Naive thymus-derived CD4-positive, alpha-beta T cell (primary cell): ENCODE data around the gene SGSM1. TPM values are rescaled to one million over a fixed set of nuclear protein-coding genes. Genes with fewer than 3 reads are reported as not detected.
A peak's percentile ranks its signal among the peaks of the same experiment; 100 is the strongest.

Experiments used
- ATAC-seq: fragments of 150-1000 bp; cut with Tn5 transposase; 2 replicates; pipeline ENCODE4 v1.10.0; 2021; ENCODE audit warnings: mild to moderate bottlenecking, moderate library complexity
- CTCF ChIA-PET: fragments of 350-600 bp; sonication (Branson Sonifier 250); formaldehyde crosslinking; loops from one replicate; lab custom pipeline; 2021; ENCODE audit warnings: antibody characterized with exemption; lab: Charles Lee
- POLR2A ChIA-PET: fragments of 350-600 bp; sonication (Branson Sonifier 250); formaldehyde crosslinking; loops from one replicate; lab custom pipeline; 2021; ENCODE audit warnings: antibody characterized with exemption, inconsistent platforms; lab: Charles Lee
- DNase-seq, 9 donors: peaks; one replicate each; pipeline versions ENCODE4 v3.0.0 to v3.0.0-alpha.2; 2020 to 2022; ENCODE audit warnings: mixed read lengths in 1 of 9
- H3K27ac ChIP-seq: one replicate; pipeline ENCODE4 v1.7.0; 2013; ENCODE audit warnings: mild to moderate bottlenecking, low read depth, low read length, moderate library complexity
- H3K27me3 ChIP-seq, 2 donors: one replicate each; pipeline ENCODE4 v1.7.0; 2013; ENCODE audit warnings: low read length in 2 of 2, mild to moderate bottlenecking in 2 of 2, moderate library complexity in 2 of 2; ENCODE audit not compliant: control insufficient read depth in 2 of 2, insufficient read depth in 2 of 2
- H3K36me3 ChIP-seq, 3 experiments: 1 replicate in 2 of 3; 2 replicates in 1 of 3; pipeline ENCODE4 v1.7.0; 2013; ENCODE audit warnings: low read length in 3 of 3, mild to moderate bottlenecking in 3 of 3, moderate library complexity in 1 of 3; ENCODE audit not compliant: insufficient read depth in 3 of 3, control insufficient read depth in 2 of 3
- H3K4me1 ChIP-seq, 2 donors: one replicate each; pipeline ENCODE4 v1.7.0; 2013; ENCODE audit warnings: low read length in 2 of 2, mild to moderate bottlenecking in 2 of 2, moderate library complexity in 1 of 2; ENCODE audit not compliant: control insufficient read depth in 2 of 2, insufficient read depth in 2 of 2
- H3K4me3 ChIP-seq: 2 replicates; pipeline ENCODE4 v1.7.0; 2013; ENCODE audit warnings: mild to moderate bottlenecking, low read length
- H3K9me3 ChIP-seq, 3 experiments: 1 replicate in 2 of 3; 2 replicates in 1 of 3; pipeline ENCODE4 v1.7.0; 2013; ENCODE audit warnings: low read length in 3 of 3; ENCODE audit not compliant: control insufficient read depth in 2 of 3
- H3K27ac Mint-ChIP-seq, 9 donors: one replicate each; pipeline ENCODE4 v1.8.0; 2020 to 2022; ENCODE audit warnings: mixed read lengths in 9 of 9, mild to moderate bottlenecking in 8 of 9, moderate library complexity in 5 of 9, inconsistent platforms in 2 of 9
- H3K27me3 Mint-ChIP-seq, 5 donors: one replicate each; pipeline ENCODE4 v1.8.0; 2021 to 2022; ENCODE audit warnings: mixed read lengths in 5 of 5, mild to moderate bottlenecking in 1 of 5
- H3K36me3 Mint-ChIP-seq, 5 donors: one replicate each; pipeline ENCODE4 v1.8.0; 2020 to 2022; ENCODE audit warnings: mixed read lengths in 5 of 5, mild to moderate bottlenecking in 3 of 5, inconsistent platforms in 1 of 5
- H3K4me1 Mint-ChIP-seq, 7 donors: one replicate each; pipeline ENCODE4 v1.8.0; 2020 to 2022; ENCODE audit warnings: mixed read lengths in 7 of 7, mild to moderate bottlenecking in 3 of 7, inconsistent platforms in 1 of 7
- H3K4me3 Mint-ChIP-seq, 10 donors: one replicate each; pipeline ENCODE4 v1.8.0; 2020 to 2022; ENCODE audit warnings: mild to moderate bottlenecking in 10 of 10, mixed read lengths in 10 of 10, moderate library complexity in 6 of 10, inconsistent platforms in 2 of 10
- H3K9me3 Mint-ChIP-seq, 11 donors: one replicate each; pipeline ENCODE4 v1.8.0; 2020 to 2022; ENCODE audit warnings: mixed read lengths in 11 of 11, mild to moderate bottlenecking in 4 of 11, inconsistent platforms in 1 of 11, moderate library complexity in 1 of 11
- intact Hi-C, 2 donors: fragments of 100-400 bp; cut with micrococcal nuclease; formaldehyde crosslinking; loops; one replicate each; pipeline ENCODE4 v1.15.1; 2023
- polyA plus RNA-seq, 2 donors: library from polyadenylated mRNA; unstranded; fragments of 300-500 nt; fragmentation: Illumina TruSeq; gene quantifications; one replicate each; pipeline ENCODE4 v1.2.3, GENCODE V29; 2021
- total RNA-seq, 6 experiments: library from RNA in 5 of 6; stranded (reverse) in 5 of 6; gene quantifications; 1 replicate in 5 of 6; 2 replicates in 1 of 6; pipeline ENCODE4 v1.2.3 and lab custom pipeline; 2021 to 2026

SGSM1 gene
- total and polyA plus RNA-seq, 7 experiments from 2014 or later = 0.29 to 3.3 (median 2.4) TPM

GRCh38 chr22:24801901-24802465 is 4.0 kb upstream of the SGSM1 start:
- ChIA-PET CTCF (interaction anchor here (0.6 to 1.9 kb wide), 4 partner anchors 9 to 1706 kb away, joined by 3 to 10 read pairs (median 3); no protein-coding TSS in a partner anchor), POLR2A (no interaction called here)
- H3K4me1 ChIP-seq = no peaks in the 10 kb centered on the region
- Mint-ChIP-seq H3K9me3 (peaks cover 0 to 5% (median 0%) of the 10 kb centered on the region in 11 donors), H3K4me3 (peak overlapping the region in 1 of 10 donors; percentile 52), H3K27ac (peak overlapping the region in 2 of 9 donors; percentile 31 to 72), H3K36me3 (no peaks in the 10 kb centered on the region), H3K27me3 (no peaks in the 10 kb centered on the region), H3K4me1 (peaks cover under 1 to 19% (median 6%) of the 10 kb centered on the region in 7 donors)
- DNase-seq (peak in 1 of 9 donors; percentile 27), ATAC-seq (no peak)
- no peak overlapping the region for H3K4me3 ChIP-seq
- H3K27me3 ChIP-seq = no peaks in the 10 kb centered on the region
- no peaks in the 10 kb centered on the region for H3K9me3 ChIP-seq
- intact Hi-C loops = loop anchor here in 1 of 2 donors (1.0 to 5.0 kb wide), 2 partner anchors 33 to 595 kb away; no protein-coding TSS in a partner anchor
- no peak overlapping the region for H3K27ac ChIP-seq
- no peaks in the 10 kb centered on the region for H3K36me3 ChIP-seq

DNA sequence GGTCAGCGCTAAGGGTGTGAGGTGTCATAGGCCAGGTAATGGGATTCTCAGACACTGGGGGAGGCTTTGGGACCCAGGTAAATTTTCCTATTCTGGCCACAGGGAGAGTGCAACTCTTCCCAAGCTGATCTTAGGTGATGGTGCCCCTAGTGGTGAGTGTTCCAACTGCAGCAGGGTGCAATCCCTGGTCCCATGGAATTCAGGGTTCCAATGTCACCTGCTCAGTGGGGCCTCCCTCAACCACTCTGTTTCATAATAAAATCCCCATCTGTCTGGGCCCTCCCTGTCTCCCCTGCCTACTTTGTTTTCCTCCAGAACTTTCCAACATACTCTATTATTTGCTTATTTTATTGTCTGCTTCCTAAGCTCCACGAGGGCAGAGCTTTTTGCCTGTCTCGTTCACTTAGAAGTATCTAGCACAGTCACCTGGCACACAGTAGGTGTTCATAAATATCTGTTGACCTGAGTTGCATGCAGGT is 2.9 kb upstream of the SGSM1 start:
- Histone ChIP-seq H3K4me1 (no peaks in the 10 kb centered on the region), H3K27me3 (no peaks in the 10 kb centered on the region), H3K27ac (no peak overlapping the region), H3K9me3 (no peaks in the 10 kb centered on the region), H3K4me3 (no peak overlapping the region), H3K36me3 (no peaks in the 10 kb centered on the region)
- Mint-ChIP-seq H3K27ac (no peak overlapping the region), H3K27me3 (peaks cover 0 to 8% (median 0%) of the 10 kb centered on the region in 5 donors), H3K36me3 (no peaks in the 10 kb centered on the region), H3K4me1 (peaks cover 6 to 24% (median 7%) of the 10 kb centered on the region in 7 donors), H3K4me3 (no peak overlapping the region), H3K9me3 (peaks cover 0 to 8% (median 0%) of the 10 kb centered on the region in 11 donors)
- peak; percentile 53 for ATAC-seq
- peak in 8 of 9 donors; percentile 16 to 60 (median 30) for DNase-seq
- ChIA-PET CTCF (interaction anchor here (0.6 to 1.9 kb wide), 6 partner anchors 9 to 54 kb away, joined by 3 to 10 read pairs (median 5); no protein-coding TSS in a partner anchor), POLR2A (no interaction called here)
- intact Hi-C loops = loop anchor here (1.0 to 5.0 kb wide), 2 partner anchors 47 to 594 kb away; no protein-coding TSS in a partner anchor

DNA sequence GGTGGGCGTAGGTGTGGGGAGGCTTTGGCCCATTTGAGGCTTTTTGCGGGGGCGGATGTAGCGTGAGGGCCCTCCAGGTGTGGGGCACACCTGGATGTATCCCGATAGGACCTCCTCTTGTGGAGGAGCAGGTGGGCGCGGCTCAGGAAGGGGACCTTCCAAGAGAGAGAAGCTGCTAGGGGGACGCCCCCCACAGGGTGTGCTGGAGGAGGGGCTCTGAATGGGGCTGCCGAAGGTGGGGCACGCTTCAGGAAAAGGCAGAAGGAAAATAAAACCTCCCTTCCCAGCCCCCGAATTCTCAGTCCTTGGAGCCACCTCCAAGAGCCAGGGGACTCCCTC is 621 bp downstream of the SGSM1 start:
- intact Hi-C loops = loop anchor here (1.0 kb wide), 2 partner anchors 251 to 262 kb away; partner anchors contain the start of genes GUCD1 (in 1 of the 2) and SNRPD3 (in 1 of the 2)
- peaks cover 0 to 10% (median 0%) of the 10 kb centered on the region in 11 donors for H3K9me3 Mint-ChIP-seq
- peaks cover 5 to 24% (median 7%) of the 10 kb centered on the region in 7 donors for H3K4me1 Mint-ChIP-seq
- H3K27me3 Mint-ChIP-seq = peaks cover 0 to 12% (median 0%) of the 10 kb centered on the region in 5 donors
- Histone ChIP-seq H3K36me3 (no peaks in the 10 kb centered on the region), H3K4me1 (no peaks in the 10 kb centered on the region), H3K4me3 (peak overlapping the region; percentile 65), H3K27me3 (no peaks in the 10 kb centered on the region), H3K27ac (peak overlapping the region; percentile 57), H3K9me3 (no peaks in the 10 kb centered on the region)
- no peak for DNase-seq
- POLR2A ChIA-PET = no interaction called here
- CTCF ChIA-PET = interaction anchor here (1.3 kb wide), 1 partner anchor 49 kb away, joined by 3 read pairs; no protein-coding TSS in a partner anchor
- H3K36me3 Mint-ChIP-seq = peaks cover 0 to 3% (median 0%) of the 10 kb centered on the region in 5 donors
- no peak for ATAC-seq
- peak overlapping the region; percentile 37 to 82 (median 68) for H3K4me3 Mint-ChIP-seq
- H3K27ac Mint-ChIP-seq = peak overlapping the region in 5 of 9 donors; percentile 13 to 62 (median 48)

GRCh38 chr22:24807284-24807950 is 1.4 kb downstream of the SGSM1 start:
- intact Hi-C loops = no loop called here
- CTCF ChIA-PET = no interaction called here
- H3K27ac Mint-ChIP-seq = peak overlapping the region in 8 of 9 donors; percentile 6 to 69 (median 33)

DNA sequence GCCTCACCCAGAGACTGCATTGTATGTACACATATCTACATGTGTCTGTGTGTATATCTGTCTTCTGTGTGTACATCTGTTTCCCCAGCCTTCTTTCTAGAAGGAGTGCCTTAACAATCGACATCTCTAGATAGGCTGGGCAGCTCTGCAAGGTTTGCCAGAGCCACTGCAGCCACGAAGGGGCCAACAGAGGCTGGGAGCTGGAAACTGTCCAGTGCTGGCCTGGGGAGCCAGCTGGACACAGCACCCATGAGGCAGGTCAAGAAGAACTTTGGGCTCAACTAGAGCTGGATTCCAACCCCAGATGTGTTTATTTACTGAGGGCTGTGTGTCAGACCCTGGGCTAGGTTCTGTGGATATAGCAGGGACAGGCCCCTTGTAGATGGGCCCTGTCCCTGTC is 3.3 kb downstream of the SGSM1 start:
- H3K27me3 ChIP-seq = no peaks in the 10 kb centered on the region
- Mint-ChIP-seq H3K9me3 (peaks cover 0 to 10% (median 0%) of the 10 kb centered on the region in 11 donors), H3K36me3 (peaks cover 0 to 5% (median 4%) of the 10 kb centered on the region in 5 donors), H3K4me1 (peaks cover 5 to 19% (median 8%) of the 10 kb centered on the region in 7 donors), H3K27ac (peak overlapping the region in 5 of 9 donors; percentile 6 to 77 (median 43)), H3K27me3 (peaks cover 0 to 12% (median 0%) of the 10 kb centered on the region in 5 donors), H3K4me3 (peak overlapping the region in 1 of 10 donors; percentile 13)
- no peak overlapping the region for H3K4me3 ChIP-seq
- H3K9me3 ChIP-seq = no peaks in the 10 kb centered on the region
- ChIA-PET POLR2A (no interaction called here), CTCF (no interaction called here)
- intact Hi-C loops = no loop called here
- H3K27ac ChIP-seq = no peak overlapping the region
- no peaks in the 10 kb centered on the region for H3K4me1 ChIP-seq
- DNase-seq = no peak
- no peak for ATAC-seq
- H3K36me3 ChIP-seq = no peaks in the 10 kb centered on the region

More at GRCh38 chr22:24807284-24807950, 1.4 kb downstream of the SGSM1 start:
- no peaks in the 10 kb centered on the region for H3K9me3 ChIP-seq
- H3K4me3 ChIP-seq = no peak overlapping the region
- H3K27me3 ChIP-seq = no peaks in the 10 kb centered on the region
- Mint-ChIP-seq H3K4me1 (peaks cover 0 to 17% (median 7%) of the 10 kb centered on the region in 7 donors), H3K4me3 (peak overlapping the region; percentile 3 to 82 (median 40)), H3K9me3 (peaks cover 0 to 10% (median 0%) of the 10 kb centered on the region in 11 donors), H3K36me3 (peaks cover 0 to 3% (median 0%) of the 10 kb centered on the region in 5 donors), H3K27me3 (peaks cover 0 to 12% (median 0%) of the 10 kb centered on the region in 5 donors)
- no peak overlapping the region for H3K27ac ChIP-seq
- POLR2A ChIA-PET = interaction anchor here (0.9 kb wide), 1 partner anchor 254 kb away, joined by 3 read pairs; no protein-coding TSS in a partner anchor
- DNase-seq (peak in 3 of 9 donors; percentile 2 to 9 (median 3)), ATAC-seq (no peak)
- H3K4me1 ChIP-seq = no peaks in the 10 kb centered on the region
- no peaks in the 10 kb centered on the region for H3K36me3 ChIP-seq

DNA sequence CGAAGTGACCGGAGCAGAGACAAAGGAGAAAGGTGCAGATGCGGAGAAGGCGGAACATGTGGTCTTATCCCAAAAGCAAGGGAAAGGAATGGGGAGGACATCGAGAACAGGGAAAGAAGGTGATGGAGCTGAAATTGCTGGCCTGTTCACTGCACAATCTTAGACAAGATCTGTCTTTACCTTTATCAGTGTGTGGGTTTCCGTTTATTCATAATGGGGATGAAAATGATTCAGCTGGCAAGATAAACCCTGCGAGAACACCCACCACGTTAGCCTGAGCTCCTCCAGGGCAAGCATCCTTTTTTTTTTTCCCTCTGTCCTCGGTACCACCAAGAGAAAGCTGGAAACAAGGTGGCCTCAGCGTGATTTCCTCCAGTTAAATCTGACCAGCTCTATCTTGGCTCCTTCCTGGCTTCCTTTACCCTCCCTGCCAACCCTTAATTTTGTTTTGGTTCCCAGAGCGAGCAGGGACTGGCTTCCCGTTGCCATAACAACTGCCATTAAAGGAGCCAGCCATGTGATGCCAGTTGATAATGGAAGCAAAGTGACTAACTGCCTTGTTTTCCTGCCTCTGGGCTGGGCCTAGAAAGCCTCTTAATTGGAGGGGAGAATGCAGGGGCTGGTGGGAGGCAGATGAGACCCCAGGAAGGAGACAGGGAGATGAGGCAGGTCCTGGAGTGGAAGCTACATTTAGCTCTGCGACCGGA is 4.2 kb downstream of the SGSM1 start:
- POLR2A ChIA-PET = no interaction called here
- no peak for DNase-seq
- Mint-ChIP-seq H3K4me3 (no peak overlapping the region), H3K4me1 (peaks cover 3 to 16% (median 8%) of the 10 kb centered on the region in 7 donors), H3K36me3 (peaks cover 0 to 12% (median 12%) of the 10 kb centered on the region in 5 donors), H3K9me3 (peaks cover 0 to 13% (median 5%) of the 10 kb centered on the region in 11 donors), H3K27ac (peak overlapping the region in 4 of 9 donors; percentile 2 to 58 (median 24)), H3K27me3 (peaks cover 0 to 12% (median 0%) of the 10 kb centered on the region in 5 donors)
- no peak for ATAC-seq
- H3K36me3 ChIP-seq = no peaks in the 10 kb centered on the region
- H3K4me1 ChIP-seq = no peaks in the 10 kb centered on the region
- intact Hi-C loops = no loop called here
- no peak overlapping the region for H3K4me3 ChIP-seq
- CTCF ChIA-PET = no interaction called here
- H3K9me3 ChIP-seq = peaks cover 0 to 8% (median 0%) of the 10 kb centered on the region in 3 experiments
- H3K27me3 ChIP-seq = no peaks in the 10 kb centered on the region
- H3K27ac ChIP-seq = no peak overlapping the region
